Immature natural killer cell (primary cell): Measurements from ENCODE around the gene COL9A1. TPM values are rescaled to one million over a fixed set of nuclear protein-coding genes. Genes with fewer than 3 reads are reported as not detected.
A peak's percentile ranks its signal among the peaks of the same experiment; 100 is the strongest.

ENCODE experiments used
- DNase-seq, 3 donors: peaks; one replicate each; pipeline ENCODE4 v3.0.0; 2022; ENCODE audit warnings: mixed read lengths in 1 of 3
- H3K27ac Mint-ChIP-seq, 6 donors: one replicate each; pipeline ENCODE4 v1.8.0; 2020; ENCODE audit warnings: mixed read lengths in 6 of 6, mild to moderate bottlenecking in 5 of 6, inconsistent platforms in 4 of 6, moderate library complexity in 3 of 6
- H3K27me3 Mint-ChIP-seq, 3 donors: one replicate each; pipeline ENCODE4 v1.8.0; 2020 to 2021; ENCODE audit warnings: low read depth in 3 of 3, mild to moderate bottlenecking in 3 of 3, mixed read lengths in 3 of 3, moderate library complexity in 3 of 3, inconsistent platforms in 1 of 3
- H3K36me3 Mint-ChIP-seq, 3 donors: one replicate each; pipeline ENCODE4 v1.8.0; 2020; ENCODE audit warnings: mixed read lengths in 3 of 3, inconsistent platforms in 2 of 3, mild to moderate bottlenecking in 2 of 3
- H3K4me1 Mint-ChIP-seq, 2 donors: one replicate each; pipeline ENCODE4 v1.8.0; 2020; ENCODE audit warnings: inconsistent platforms in 2 of 2, mild to moderate bottlenecking in 2 of 2, mixed read lengths in 2 of 2, moderate library complexity in 1 of 2
- H3K4me3 Mint-ChIP-seq, 5 donors: one replicate each; pipeline ENCODE4 v1.8.0; 2020; ENCODE audit warnings: mild to moderate bottlenecking in 5 of 5, mixed read lengths in 5 of 5, inconsistent platforms in 3 of 5, moderate library complexity in 3 of 5
- H3K9me3 Mint-ChIP-seq, 6 donors: one replicate each; pipeline ENCODE4 v1.8.0; 2020; ENCODE audit warnings: mild to moderate bottlenecking in 6 of 6, mixed read lengths in 6 of 6, inconsistent platforms in 4 of 6, moderate library complexity in 3 of 6
- polyA plus RNA-seq, 3 donors: library from polyadenylated mRNA; unstranded; fragments of 300-500 nt; fragmentation: Illumina TruSeq; gene quantifications; one replicate each; pipeline ENCODE4 v1.2.3, GENCODE V29; 2021

The COL9A1 gene
- polyA plus RNA-seq, 3 donors from 2014 or later: not detected

DNA sequence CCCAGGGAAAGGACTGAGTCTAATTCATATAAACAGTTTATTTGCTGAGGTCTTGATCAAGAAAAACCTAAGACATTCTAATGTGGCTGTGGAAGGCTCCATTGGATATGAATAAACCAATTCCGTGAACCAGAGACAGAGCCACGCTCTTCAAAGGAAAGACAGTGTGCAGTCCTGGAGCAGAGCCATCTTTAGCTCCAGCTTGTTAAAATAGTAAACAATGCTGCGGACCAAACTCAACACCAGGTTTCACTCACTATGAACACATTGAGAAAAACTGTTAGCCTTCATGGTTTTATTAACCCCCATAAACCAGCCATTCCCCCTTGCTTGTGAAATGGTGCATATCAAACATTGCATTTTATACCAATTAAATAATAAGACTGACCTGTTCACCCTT is 61.9 kb downstream of the COL9A1 start:
- Mint-ChIP-seq H3K9me3 (peaks cover 0 to 3% (median 0%) of the 10 kb centered on the region in 6 donors), H3K4me3 (no peak overlapping the region), H3K4me1 (no peaks in the 10 kb centered on the region), H3K27ac (no peak overlapping the region), H3K36me3 (no peaks in the 10 kb centered on the region), H3K27me3 (peaks cover 0 to 8% (median 2%) of the 10 kb centered on the region in 3 donors)
- no peak for DNase-seq

DNA sequence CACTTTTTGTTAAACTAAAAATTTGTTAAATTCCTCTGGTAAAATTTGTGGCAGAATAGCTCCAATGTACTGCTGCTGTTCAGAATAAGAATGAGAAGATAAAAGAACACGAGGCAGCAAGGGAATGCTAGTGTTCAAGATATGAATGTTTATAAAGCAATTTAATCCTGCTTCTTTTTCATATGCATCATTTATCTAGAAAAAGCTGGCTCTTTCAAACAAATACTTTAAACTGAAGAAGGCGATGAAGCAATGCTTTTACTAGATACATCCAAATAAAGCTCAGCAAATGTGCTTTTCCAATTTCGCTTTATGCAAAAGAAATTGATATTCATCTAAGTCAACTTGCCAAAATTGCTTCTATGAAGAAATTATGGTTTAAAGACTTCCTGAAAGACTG is 66.5 kb downstream of the COL9A1 start:
- H3K36me3 Mint-ChIP-seq: no peaks in the 10 kb centered on the region
- H3K27me3 Mint-ChIP-seq: peaks cover 0 to 5% (median 2%) of the 10 kb centered on the region in 3 donors
- no peak for DNase-seq
- no peaks in the 10 kb centered on the region for H3K4me1 Mint-ChIP-seq
- H3K4me3 Mint-ChIP-seq: no peak overlapping the region
- peaks cover 0 to 3% (median 0%) of the 10 kb centered on the region in 6 donors for H3K9me3 Mint-ChIP-seq
- no peak overlapping the region for H3K27ac Mint-ChIP-seq

DNA sequence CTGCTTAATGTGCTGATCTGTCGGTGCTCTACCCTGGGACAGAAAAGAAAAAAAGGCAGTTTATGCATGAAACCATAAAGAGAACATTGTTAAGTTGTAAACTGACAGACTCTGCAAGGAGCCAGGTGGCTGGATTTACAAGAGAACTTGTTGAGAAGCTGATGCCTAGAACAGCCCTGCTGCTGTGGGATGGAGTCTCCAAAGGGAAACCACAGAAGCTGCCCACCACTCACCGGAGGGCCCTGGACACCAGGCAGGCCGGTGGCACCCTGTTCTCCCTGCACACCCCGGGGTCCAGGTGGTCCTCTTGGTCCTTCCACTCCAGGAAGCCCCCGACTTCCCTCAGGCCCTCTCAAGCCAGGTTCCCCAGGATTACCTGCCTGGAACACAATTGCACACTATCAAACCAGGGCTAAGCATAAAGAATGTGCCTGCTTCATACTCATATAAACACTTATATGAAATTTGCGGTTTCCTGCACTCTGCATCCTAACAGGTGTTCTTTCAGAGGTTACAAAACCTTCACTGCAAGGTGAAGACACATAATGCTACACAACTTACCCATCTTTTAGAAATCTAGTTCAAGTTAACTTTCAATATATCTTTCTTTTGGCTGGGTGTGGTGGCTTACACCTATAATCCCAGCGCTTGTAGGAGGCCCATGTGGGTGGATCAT is 68.2 kb downstream of the COL9A1 start:
- no peak overlapping the region for H3K27ac Mint-ChIP-seq
- H3K4me1 Mint-ChIP-seq: no peaks in the 10 kb centered on the region
- H3K27me3 Mint-ChIP-seq: peaks cover 0 to 5% (median 2%) of the 10 kb centered on the region in 3 donors
- H3K4me3 Mint-ChIP-seq: no peak overlapping the region
- no peak for DNase-seq
- peaks cover 0 to 3% (median 0%) of the 10 kb centered on the region in 6 donors for H3K9me3 Mint-ChIP-seq
- no peaks in the 10 kb centered on the region for H3K36me3 Mint-ChIP-seq

DNA sequence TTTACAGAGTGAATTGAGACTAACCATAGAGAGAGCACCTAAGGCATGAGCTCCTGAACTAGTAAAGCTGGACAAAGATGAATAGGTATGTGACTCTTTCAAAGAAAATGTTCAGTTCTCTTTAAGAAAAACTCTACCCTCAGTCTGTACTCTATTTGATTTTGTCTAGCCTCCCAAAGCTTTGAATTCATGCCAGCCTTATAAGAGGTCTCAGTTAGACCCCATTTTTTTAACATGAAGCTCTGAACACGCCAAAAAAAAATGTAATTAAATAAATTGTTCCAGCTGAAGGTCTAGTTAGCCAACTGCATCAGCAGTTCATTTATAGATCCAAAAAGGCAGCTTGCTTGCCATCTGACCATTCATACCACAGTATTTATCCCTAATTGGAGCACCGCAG is 71.6 kb downstream of the COL9A1 start:
- no peaks in the 10 kb centered on the region for H3K36me3 Mint-ChIP-seq

DNA sequence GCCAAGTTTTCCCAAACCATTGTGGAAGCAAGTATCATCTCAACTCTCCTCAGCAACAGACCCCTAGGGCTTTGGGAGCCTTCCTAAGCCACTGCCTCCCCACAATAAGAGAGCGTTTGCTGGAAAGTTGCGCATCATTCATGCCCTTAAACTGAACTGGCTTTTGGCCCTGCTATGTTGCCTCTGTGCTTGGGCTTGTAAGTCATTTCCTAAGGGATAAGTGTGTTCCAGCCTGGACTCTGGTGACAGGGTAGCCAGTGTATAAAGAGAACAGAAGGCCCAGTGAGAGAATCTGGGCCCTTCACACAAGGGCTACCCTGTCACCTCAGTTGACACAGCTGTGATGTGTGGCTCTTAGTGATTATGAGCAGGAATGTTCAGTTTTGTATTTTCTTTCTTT is 77.8 kb downstream of the COL9A1 start:
- Mint-ChIP-seq H3K9me3 (no peaks in the 10 kb centered on the region), H3K4me1 (no peaks in the 10 kb centered on the region), H3K27me3 (peaks cover 0 to 9% (median 1%) of the 10 kb centered on the region in 3 donors), H3K4me3 (no peak overlapping the region), H3K27ac (no peak overlapping the region), H3K36me3 (no peaks in the 10 kb centered on the region)
- DNase-seq: no peak

More for the DNA sequence above, 71.6 kb downstream of the COL9A1 start:
- DNase-seq: no peak
- Mint-ChIP-seq H3K4me1 (no peaks in the 10 kb centered on the region), H3K27me3 (no peaks in the 10 kb centered on the region), H3K9me3 (peaks cover 0 to 2% (median 0%) of the 10 kb centered on the region in 6 donors), H3K4me3 (no peak overlapping the region), H3K27ac (no peak overlapping the region)

DNA sequence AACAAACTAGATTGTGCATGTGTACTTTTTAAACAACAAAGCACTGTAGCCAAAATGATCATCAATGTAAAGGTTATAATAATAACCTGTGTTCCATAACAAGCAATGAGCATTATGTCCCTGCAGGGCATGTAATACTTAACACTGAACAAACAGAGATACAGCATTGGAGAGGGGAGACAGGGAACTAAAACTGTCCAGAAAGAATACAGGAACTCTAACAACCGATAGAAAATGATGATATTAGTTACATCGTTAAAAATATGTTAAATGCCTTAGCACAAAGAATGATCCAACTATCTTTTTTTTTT is 80.5 kb downstream of the COL9A1 start:
- Mint-ChIP-seq H3K9me3 (no peaks in the 10 kb centered on the region), H3K27ac (no peak overlapping the region), H3K27me3 (peaks cover 0 to 9% (median 1%) of the 10 kb centered on the region in 3 donors), H3K36me3 (no peaks in the 10 kb centered on the region), H3K4me3 (no peak overlapping the region), H3K4me1 (no peaks in the 10 kb centered on the region)
- DNase-seq: no peak

DNA sequence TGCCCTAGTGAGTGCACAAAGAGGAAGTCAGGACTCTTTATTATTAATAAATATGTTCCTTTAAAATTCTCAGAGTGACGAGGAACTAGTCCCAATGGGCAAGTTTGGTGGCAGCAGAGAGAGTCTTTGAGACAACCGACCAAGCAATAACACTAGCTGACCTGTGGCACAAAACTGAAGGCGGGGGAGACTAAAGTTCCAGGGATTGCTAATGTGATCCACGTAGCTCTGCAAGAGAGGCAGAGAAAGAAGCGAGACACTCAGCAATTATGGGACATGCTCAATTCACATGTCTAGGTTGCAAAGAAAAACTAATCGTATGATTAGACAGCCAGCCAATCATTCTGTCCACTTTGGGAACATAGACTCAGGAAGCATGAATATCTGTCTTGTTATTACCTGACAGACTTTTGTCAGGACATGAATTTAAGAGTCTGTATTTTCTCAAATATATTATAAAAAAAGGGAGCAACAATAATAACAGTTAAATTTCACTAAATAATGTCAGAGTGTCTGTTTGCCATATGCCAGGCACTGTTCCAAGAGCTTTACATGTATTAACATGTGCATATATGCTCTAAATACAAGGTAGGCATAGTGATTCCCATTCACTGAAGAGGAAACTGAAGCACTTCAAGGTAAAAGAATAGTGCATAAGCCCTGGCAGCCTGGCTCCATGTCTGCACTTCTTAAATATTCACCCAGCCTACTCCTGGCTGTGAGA is 81.0 kb downstream of the COL9A1 start:
- Mint-ChIP-seq H3K4me1 (no peaks in the 10 kb centered on the region), H3K4me3 (no peak overlapping the region)

DNA sequence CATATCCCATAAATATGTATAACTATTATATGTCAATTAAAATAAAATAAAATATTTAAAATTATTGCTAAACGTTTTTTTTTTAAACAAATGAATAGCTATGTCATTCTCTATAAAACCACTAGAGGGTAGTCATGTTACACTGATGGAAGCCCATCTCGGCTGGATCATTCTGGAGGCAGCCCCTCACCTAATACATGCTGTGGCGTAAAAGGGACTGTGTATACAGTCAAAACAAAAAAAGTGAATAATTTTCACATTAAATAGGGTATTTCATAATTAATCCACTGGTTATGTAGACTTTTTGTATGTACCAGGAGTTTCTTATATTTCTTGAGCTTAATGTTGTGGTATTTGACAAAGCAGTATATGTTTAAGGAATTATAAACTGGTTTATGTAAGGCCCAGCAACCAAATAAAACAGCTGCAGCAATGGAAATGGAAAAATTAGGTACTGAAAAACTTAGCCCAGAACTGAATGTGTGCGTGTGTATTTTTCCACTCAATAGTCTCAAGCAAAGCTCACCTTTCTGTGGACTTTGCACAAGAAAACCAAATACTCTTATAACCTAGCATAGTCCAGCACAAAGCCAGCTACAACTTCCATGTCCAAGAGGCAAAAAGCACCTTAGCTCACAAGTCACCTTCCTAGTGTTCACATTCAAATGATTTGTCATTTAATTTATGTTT is 81.7 kb downstream of the COL9A1 start:
- Mint-ChIP-seq H3K4me3 (no peak overlapping the region), H3K27ac (no peak overlapping the region), H3K4me1 (no peaks in the 10 kb centered on the region), H3K36me3 (no peaks in the 10 kb centered on the region), H3K27me3 (peaks cover 0 to 9% (median 1%) of the 10 kb centered on the region in 3 donors), H3K9me3 (no peaks in the 10 kb centered on the region)
- peak in 1 of 3 donors; percentile 0 for DNase-seq

More for the DNA sequence above, 81.0 kb downstream of the COL9A1 start:
- Mint-ChIP-seq H3K27ac (no peak overlapping the region), H3K36me3 (no peaks in the 10 kb centered on the region), H3K27me3 (peaks cover 0 to 9% (median 1%) of the 10 kb centered on the region in 3 donors), H3K9me3 (no peaks in the 10 kb centered on the region)
- DNase-seq: no peak

DNA sequence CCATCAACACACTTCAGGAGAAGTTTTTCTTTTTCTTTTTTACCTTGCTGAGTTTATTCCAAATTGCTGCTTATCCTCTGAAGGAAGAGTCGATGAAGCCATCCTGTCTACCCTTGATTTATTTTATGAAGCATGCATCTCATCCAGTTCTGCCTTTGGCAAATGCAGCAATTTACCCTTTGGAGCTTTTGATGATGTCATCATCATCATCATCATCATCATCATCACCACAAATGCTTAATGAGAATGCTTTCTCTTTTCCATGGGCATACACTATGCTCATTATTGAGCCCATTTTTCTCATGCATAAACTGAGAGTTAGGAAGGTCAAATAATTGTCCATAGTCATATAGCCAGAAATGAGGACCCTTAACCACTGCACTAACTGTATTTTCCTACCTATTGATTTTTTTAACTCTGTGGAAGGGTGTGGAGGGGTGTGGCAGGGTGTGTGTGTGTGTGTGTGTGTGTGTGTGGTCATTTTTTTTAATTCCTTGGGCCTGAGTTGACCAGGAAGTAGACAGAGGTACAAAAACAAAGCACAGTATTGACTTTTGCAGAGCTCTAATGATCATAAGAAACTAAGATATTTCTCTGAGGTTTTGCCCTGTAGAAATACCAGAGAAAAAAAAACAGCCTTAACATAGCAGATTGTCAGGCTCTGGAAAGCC is 82.8 kb downstream of the COL9A1 start:
- no peaks in the 10 kb centered on the region for H3K9me3 Mint-ChIP-seq
- H3K4me3 Mint-ChIP-seq: no peak overlapping the region
- DNase-seq: no peak
- H3K27me3 Mint-ChIP-seq: peaks cover 0 to 9% (median 1%) of the 10 kb centered on the region in 3 donors
- H3K27ac Mint-ChIP-seq: no peak overlapping the region
- H3K36me3 Mint-ChIP-seq: no peaks in the 10 kb centered on the region
- no peaks in the 10 kb centered on the region for H3K4me1 Mint-ChIP-seq

DNA sequence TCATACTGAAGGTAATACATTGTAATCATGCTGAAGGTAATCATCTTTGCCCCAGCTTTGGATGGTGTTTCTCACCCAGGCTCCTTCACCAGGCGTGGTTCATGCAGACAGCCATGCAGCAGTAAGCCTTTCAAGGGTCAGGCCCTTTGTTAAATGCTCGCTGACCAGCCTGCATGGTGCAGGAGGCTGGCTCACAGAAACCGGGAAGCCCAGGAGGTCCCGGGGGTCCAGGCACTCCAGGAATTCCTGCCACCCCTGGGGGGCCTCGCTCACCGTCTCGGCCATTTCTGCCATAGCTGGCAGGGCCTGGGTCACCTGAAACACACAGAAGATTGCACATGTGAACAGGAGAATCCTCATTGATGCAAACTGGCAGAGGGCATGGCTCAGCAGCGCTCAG is 86.1 kb downstream of the COL9A1 start:
- peaks cover 0 to 3% (median 0%) of the 10 kb centered on the region in 3 donors for H3K27me3 Mint-ChIP-seq
- H3K4me3 Mint-ChIP-seq: no peak overlapping the region
- H3K36me3 Mint-ChIP-seq: no peaks in the 10 kb centered on the region
- no peaks in the 10 kb centered on the region for H3K4me1 Mint-ChIP-seq
- no peak for DNase-seq
- H3K9me3 Mint-ChIP-seq: no peaks in the 10 kb centered on the region
- no peak overlapping the region for H3K27ac Mint-ChIP-seq

DNA sequence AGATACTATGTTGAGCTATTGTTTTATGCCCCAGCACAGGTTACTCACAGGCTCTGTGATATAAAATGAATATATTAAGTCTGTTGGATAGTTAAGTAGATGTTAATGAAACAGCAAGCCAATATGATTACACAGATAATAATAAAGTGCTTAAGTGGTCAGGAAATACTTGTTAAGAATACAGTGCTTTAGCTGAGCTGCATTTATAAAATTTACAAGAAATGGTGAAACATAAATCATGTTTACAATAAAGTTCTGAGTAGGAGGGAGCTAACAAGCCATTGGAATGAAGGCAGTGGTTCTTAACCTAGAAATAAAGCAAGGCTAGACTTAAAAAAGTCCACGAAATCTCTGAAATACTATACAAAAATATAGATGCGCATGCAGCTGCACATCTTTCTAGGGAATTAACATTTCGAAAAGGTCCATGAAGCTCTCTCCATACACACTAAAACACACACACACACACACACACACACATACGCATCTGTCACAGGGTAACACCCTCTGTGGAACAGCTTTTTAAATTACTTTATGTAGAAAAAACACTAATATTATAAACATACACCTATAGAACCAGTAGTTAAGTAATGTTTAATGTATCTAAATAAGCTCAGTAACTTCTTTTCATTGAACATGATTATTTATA is 87.3 kb downstream of the COL9A1 start:
- Mint-ChIP-seq H3K4me3 (no peak overlapping the region), H3K4me1 (no peaks in the 10 kb centered on the region), H3K27ac (no peak overlapping the region), H3K9me3 (no peaks in the 10 kb centered on the region), H3K36me3 (no peaks in the 10 kb centered on the region), H3K27me3 (peaks cover 0 to 2% (median 0%) of the 10 kb centered on the region in 3 donors)
- DNase-seq: no peak

DNA sequence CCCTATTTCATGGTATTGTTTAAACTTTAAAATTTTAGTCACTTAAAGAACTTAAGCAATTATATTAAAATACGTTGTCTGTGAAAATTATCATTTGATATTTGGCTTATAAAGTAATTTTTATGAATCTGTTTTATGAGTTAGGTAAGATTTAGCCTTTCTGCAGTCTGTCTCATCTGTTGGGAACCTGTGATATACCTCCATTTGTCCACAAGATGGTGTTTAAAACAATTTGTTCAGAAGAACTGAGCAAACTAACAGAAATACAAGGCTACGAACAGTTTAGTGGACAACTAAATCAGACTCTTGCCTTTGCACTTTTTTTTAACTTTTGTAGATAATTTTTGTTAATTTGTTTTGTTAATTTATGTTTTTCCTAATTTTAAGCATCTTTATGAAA is 92.4 kb downstream of the COL9A1 start:
- DNase-seq: no peak
- H3K9me3 Mint-ChIP-seq: peaks cover 0 to 1% (median 0%) of the 10 kb centered on the region in 6 donors
- H3K4me1 Mint-ChIP-seq: no peaks in the 10 kb centered on the region
- H3K27ac Mint-ChIP-seq: no peak overlapping the region
- H3K36me3 Mint-ChIP-seq: no peaks in the 10 kb centered on the region
- peaks cover 0 to 2% (median 0%) of the 10 kb centered on the region in 3 donors for H3K27me3 Mint-ChIP-seq
- H3K4me3 Mint-ChIP-seq: no peak overlapping the region

DNA sequence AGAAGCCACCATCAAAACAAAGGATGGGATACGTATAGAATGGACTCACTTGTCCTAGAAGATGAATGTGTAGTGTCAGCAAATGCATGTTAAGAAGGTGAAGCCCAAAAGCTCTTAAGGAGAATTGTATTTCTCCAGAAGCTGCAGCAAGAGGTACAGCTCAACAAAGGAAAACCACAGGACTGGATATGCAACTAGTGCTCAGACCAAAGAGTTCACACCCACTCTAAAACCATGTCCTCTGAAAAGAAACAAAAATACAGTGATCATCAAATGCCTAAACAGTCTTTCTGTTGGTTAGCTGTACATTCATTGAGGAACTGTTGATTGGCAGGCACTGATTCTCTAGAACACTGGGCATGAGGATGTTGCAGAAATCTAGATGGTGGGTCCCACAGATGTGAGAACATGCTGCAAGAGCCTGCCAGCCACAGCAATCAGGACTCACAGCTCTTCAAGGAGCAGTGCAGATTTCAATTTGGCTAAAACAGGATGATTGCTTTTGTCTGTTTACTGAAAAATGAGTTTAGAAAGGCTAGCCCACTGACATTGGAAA is 94.6 kb downstream of the COL9A1 start:
- Mint-ChIP-seq H3K4me1 (no peaks in the 10 kb centered on the region), H3K9me3 (peaks cover 0 to 1% (median 0%) of the 10 kb centered on the region in 6 donors), H3K27me3 (peaks cover 0 to 2% (median 0%) of the 10 kb centered on the region in 3 donors), H3K36me3 (no peaks in the 10 kb centered on the region), H3K4me3 (no peak overlapping the region), H3K27ac (no peak overlapping the region)
- no peak for DNase-seq
